Gastroesophageal sphincter (tissue), 3 donors: Measurements from ENCODE around the gene CCR9.

Experiments used
- CTCF ChIP-seq, 4 experiments: fragments of 200-600 bp in 2 of 4; fragments of 450-650 bp in 2 of 4; sonication (generic) in 1 of 4; IDR thresholded peaks; one replicate each; pipeline ENCODE4 v1.5.1; 2017 to 2019; ENCODE audit warnings: antibody characterized with exemption in 4 of 4, mild to moderate bottlenecking in 2 of 4, moderate library complexity in 2 of 4
- EP300 ChIP-seq: sonication (generic); formaldehyde crosslinking; IDR thresholded peaks from one replicate; pipeline ENCODE4 v1.6.1; 2017; ENCODE audit warnings: antibody characterized with exemption, mild to moderate bottlenecking
- POLR2A ChIP-seq, 2 donors: fragments of 450-650 bp; IDR thresholded peaks; one replicate each; pipeline ENCODE4 v1.6.1; 2017; ENCODE audit warnings: antibody characterized with exemption in 2 of 2, mild to moderate bottlenecking in 2 of 2, moderate library complexity in 1 of 2

GRCh38 chr3:45905755-45906154, 19.4 kb downstream of the CCR9 start:
- TF ChIP-seq EP300 (no peak), POLR2A (IDR thresholded peaks at IDR 0.05) (no peak), CTCF (IDR thresholded peaks at IDR 0.05) (no peak)
